SK-N-SH (cell line): ENCODE measurements around the gene UNC93A. TPM values are rescaled to one million over a fixed set of nuclear protein-coding genes. Genes with fewer than 3 reads are reported as not detected.

ENCODE experiments used
- CTCF ChIA-PET: fragments of 300-600, 350-600 bp; formaldehyde crosslinking; extraction: SDS; loops from one replicate; lab custom pipeline; 2021; lab: Yijun Ruan, JAX
- POLR2A ChIA-PET: fragments of 350-600 bp; sonication (Branson Sonifier 250); formaldehyde crosslinking; extraction: SDS; loops from one replicate; lab custom pipeline; 2020; ENCODE audit warnings: antibody characterized with exemption, inconsistent platforms; lab: Yijun Ruan, JAX
- DNase-seq: peaks from one replicate; pipeline ENCODE4 v3.0.0; 2012
- H2AFZ ChIP-seq: fragments of 200-600 bp; sonication (generic); 2 replicates; pipeline ENCODE4 v1.8.1; 2016; ENCODE audit warnings: antibody characterized with exemption, mild to moderate bottlenecking, low read depth
- H3F3A ChIP-seq: fragments of 200-600 bp; sonication (generic); replicated peaks from 2 replicates; pipeline ENCODE3; 2016; ENCODE audit warnings: antibody characterized with exemption, mild to moderate bottlenecking; ENCODE audit not compliant: insufficient read depth
- H3K27ac ChIP-seq, 2 experiments: fragments of 200-500 bp in 1 of 2; fragments of 200-600 bp in 1 of 2; sonication (Bioruptor generic) in 1 of 2; sonication (generic), shearing (Covaris generic) in 1 of 2; 2 replicates each; pipeline versions ENCODE4 v1.5.1 to v1.6.1; 2014 to 2016; ENCODE audit warnings: low read depth in 2 of 2, inconsistent platforms in 1 of 2, low read length in 1 of 2, mild to moderate bottlenecking in 1 of 2, mixed read lengths in 1 of 2
- H3K27me3 ChIP-seq: fragments of 200-600 bp; sonication (generic), shearing (Covaris generic); 2 replicates; pipeline ENCODE4 v1.6.1; 2016; ENCODE audit warnings: mixed run types; ENCODE audit not compliant: insufficient read depth
- H3K36me3 ChIP-seq, 2 experiments: fragments of 200-500 bp in 1 of 2; fragments of 200-600 bp in 1 of 2; sonication (Bioruptor generic) in 1 of 2; sonication (generic) in 1 of 2; replicated peaks in 1 of 2; 2 replicates each; pipeline versions ENCODE3 to v1.5.1; 2014 to 2016; ENCODE audit warnings: low read length in 1 of 2, mild to moderate bottlenecking in 1 of 2; ENCODE audit not compliant: insufficient read depth in 2 of 2, control insufficient read depth in 1 of 2
- H3K4me1 ChIP-seq, 2 experiments: fragments of 200-500 bp in 1 of 2; fragments of 200-600 bp in 1 of 2; sonication (Bioruptor generic) in 1 of 2; sonication (generic), shearing (Covaris generic) in 1 of 2; 2 replicates each; pipeline versions ENCODE4 v1.5.1 to v1.6.1; 2014 to 2016; ENCODE audit warnings: low read depth in 1 of 2, low read length in 1 of 2, mixed run types in 1 of 2; ENCODE audit not compliant: insufficient read depth in 2 of 2, control insufficient read depth in 1 of 2
- H3K4me2 ChIP-seq: fragments of 200-600 bp; sonication (generic), shearing (Covaris generic); 2 replicates; pipeline ENCODE4 v1.6.1; 2017; ENCODE audit warnings: mixed run types
- H3K4me3 ChIP-seq, 2 experiments: fragments of 200-500 bp in 1 of 2; fragments of 200-600 bp in 1 of 2; sonication (Bioruptor generic) in 1 of 2; sonication (generic), shearing (Covaris generic) in 1 of 2; 2 replicates each; pipeline versions ENCODE4 v1.5.1 to v1.8.1; 2014 to 2016; ENCODE audit warnings: low read depth in 2 of 2, inconsistent platforms in 1 of 2, low read length in 1 of 2, mild to moderate bottlenecking in 1 of 2, mixed read lengths in 1 of 2, moderate library complexity in 1 of 2
- H3K79me2 ChIP-seq: fragments of 200-600 bp; sonication (generic); 2 replicates; pipeline ENCODE4 v1.8.1; 2017; ENCODE audit warnings: mild to moderate bottlenecking; ENCODE audit not compliant: insufficient read depth
- H3K9ac ChIP-seq: fragments of 200-600 bp; sonication (generic); 2 replicates; pipeline ENCODE4 v1.6.1; 2017; ENCODE audit warnings: mixed run types
- H3K9me2 ChIP-seq: fragments of 200-600 bp; sonication (generic); 2 replicates; pipeline ENCODE4 v1.6.1; 2017; ENCODE audit warnings: mixed run types
- H3K9me3 ChIP-seq: fragments of 200-600 bp; sonication (generic); 2 replicates; pipeline ENCODE4 v1.6.1; 2017; ENCODE audit warnings: mixed run types, mild to moderate bottlenecking, moderate library complexity
- H4K20me1 ChIP-seq: fragments of 200-600 bp; sonication (generic); 2 replicates; pipeline ENCODE4 v1.6.1; 2017; ENCODE audit warnings: mild to moderate bottlenecking, mixed run types; ENCODE audit not compliant: insufficient read depth
- CHD2 ChIP-seq: fragments of 150-350 bp; IDR thresholded peaks from 2 replicates; pipeline ENCODE4 v1.6.1; 2018; ENCODE audit warnings: low read length; ENCODE audit not compliant: partially characterized antibody
- ELF1 ChIP-seq: IDR thresholded peaks from 2 replicates; pipeline ENCODE4 v1.4.0; 2012
- EP300 ChIP-seq, 2 experiments: IDR thresholded peaks; 2 replicates each; pipeline versions ENCODE4 v1.4.0 to v1.6.1; 2012; ENCODE audit warnings: borderline replicate concordance in 1 of 2, low read depth in 1 of 2, low read length in 1 of 2
- EZH2phosphoT487 ChIP-seq: fragments of 200-600 bp; sonication (generic); IDR thresholded peaks from 2 replicates; pipeline ENCODE4 v1.6.1; 2017; ENCODE audit warnings: low read depth, mixed run types, mild to moderate bottlenecking, antibody characterized with exemption, moderate library complexity, borderline replicate concordance
- FOSL2 ChIP-seq: IDR thresholded peaks from 2 replicates; pipeline ENCODE4 v1.4.0; 2012; ENCODE audit warnings: low read depth, mild to moderate bottlenecking, moderate library complexity, borderline replicate concordance
- FOXJ3 ChIP-seq: sonication (generic); formaldehyde crosslinking; IDR thresholded peaks from 2 replicates; pipeline ENCODE4 v1.5.1; 2020; ENCODE audit warnings: mild to moderate bottlenecking, missing genetic modification reagents
- GABPA ChIP-seq: IDR thresholded peaks from 2 replicates; pipeline ENCODE4 v1.4.0; 2012; ENCODE audit warnings: low read depth, mild to moderate bottlenecking
- GATA2 ChIP-seq: sonication (generic); formaldehyde crosslinking; IDR thresholded peaks from 2 replicates; pipeline ENCODE4 v1.5.0; 2020; ENCODE audit warnings: mild to moderate bottlenecking, missing genetic modification reagents
- JUND ChIP-seq: IDR thresholded peaks from 2 replicates; pipeline ENCODE4 v1.4.0; 2012
- MEF2A ChIP-seq: IDR thresholded peaks from 2 replicates; pipeline ENCODE4 v1.4.0; 2012; ENCODE audit warnings: low read depth, borderline replicate concordance
- NFIC ChIP-seq: IDR thresholded peaks from 2 replicates; pipeline ENCODE4 v1.4.0; 2012; ENCODE audit warnings: borderline replicate concordance
- NRF1 ChIP-seq: IDR thresholded peaks from 2 replicates; pipeline ENCODE4 v1.6.1; 2012; ENCODE audit warnings: low read depth, mild to moderate bottlenecking, low read length
- RAD21 ChIP-seq: IDR thresholded peaks from 2 replicates; pipeline ENCODE4 v1.6.1; 2012; ENCODE audit warnings: mild to moderate bottlenecking, low read length
- RXRA ChIP-seq: IDR thresholded peaks from 2 replicates; pipeline ENCODE4 v1.4.0; 2012; ENCODE audit warnings: low read depth, mild to moderate bottlenecking, borderline replicate concordance
- TEAD4 ChIP-seq: IDR thresholded peaks from 2 replicates; pipeline ENCODE4 v1.4.0; 2012; ENCODE audit warnings: mild to moderate bottlenecking, borderline replicate concordance; ENCODE audit not compliant: insufficient read depth
- WGBS: methylation state at CpG from one replicate; pipeline ENCODE4 v1.1.6; 2017; ENCODE audit warnings: low lambda C conversion rate; 5-methylcytosine and 5-hydroxymethylcytosine counted together
- polyA plus RNA-seq, 3 experiments: library from polyadenylated mRNA; depleted of rRNA; stranded (reverse); fragments of >200 nt; gene quantifications; 2 replicates each; pipeline ENCODE4 v1.2.3, GENCODE V29; 2012
- TF ChIP-seq, protein P1 (sequence below): IDR thresholded peaks from 2 replicates; pipeline ENCODE4; 2012
- TF ChIP-seq, protein P2 (sequence below): fragments of 200-600 bp; sonication (generic); IDR thresholded peaks from 2 replicates; pipeline ENCODE4 v1.6.1; 2017; ENCODE audit warnings: antibody characterized with exemption, mild to moderate bottlenecking, moderate library complexity
- TF ChIP-seq, protein P3 (sequence below): IDR thresholded peaks from 2 replicates; pipeline ENCODE4 v1.4.0; 2012; ENCODE audit warnings: low read depth, borderline replicate concordance
- TF ChIP-seq, protein P4 (sequence below): IDR thresholded peaks from 2 replicates; pipeline ENCODE4 v1.4.0; 2012; ENCODE audit warnings: low read depth, borderline replicate concordance
- TF ChIP-seq, protein P5 (sequence below): IDR thresholded peaks from 2 replicates; pipeline ENCODE4 v1.4.0; 2012; ENCODE audit warnings: low read depth
- TF ChIP-seq, protein P6 (sequence below): fragments of 150-350 bp; IDR thresholded peaks from 2 replicates; pipeline ENCODE4 v1.6.1; 2017; ENCODE audit warnings: antibody characterized with exemption, low read length, low read depth, borderline replicate concordance

UNC93A gene
- polyA plus RNA-seq, 1 of the 3 experiments (the other 2 are of a cell fraction) = not detected

DNA sequence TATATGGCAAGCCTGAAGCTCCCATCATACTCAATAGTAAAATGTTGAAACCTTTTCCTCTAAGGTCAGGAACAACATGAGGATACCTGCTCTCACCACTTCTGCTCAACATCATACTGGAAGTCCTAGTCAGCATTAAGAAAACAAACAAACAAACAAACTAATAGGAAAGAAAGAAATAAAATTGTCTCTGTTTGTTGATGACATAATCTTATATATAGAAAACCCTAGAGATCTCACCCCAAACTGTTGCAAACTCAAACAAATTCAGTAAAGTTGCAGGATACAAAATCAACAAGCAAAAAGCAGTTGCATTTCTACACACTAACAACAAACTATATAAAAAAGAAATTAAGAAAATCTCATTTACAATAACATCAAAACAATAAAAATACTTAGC lies 54.2 kb downstream of the UNC93A start:
- H3K36me3 ChIP-seq = no peaks in the 10 kb centered on the region
- H3K9ac ChIP-seq = no peak overlapping the region
- no peaks in the 10 kb centered on the region for H3K27me3 ChIP-seq
- H3K27ac ChIP-seq = no peak overlapping the region
- CTCF ChIA-PET = no interaction called here
- TF ChIP-seq EP300 (IDR thresholded peaks at IDR 0.05; ENCODE audit: borderline replicate concordance in 1 of 2, low read depth in 1 of 2, low read length in 1 of 2) (no peak), TEAD4 (no peak), GABPA (no peak), ELF1 (no peak), FOSL2 (no peak), JUND (no peak), RXRA (no peak), GATA2 (CRISPR knock-in tag) (no peak), NFIC (no peak)
- TF ChIP-seq, protein P1, sequence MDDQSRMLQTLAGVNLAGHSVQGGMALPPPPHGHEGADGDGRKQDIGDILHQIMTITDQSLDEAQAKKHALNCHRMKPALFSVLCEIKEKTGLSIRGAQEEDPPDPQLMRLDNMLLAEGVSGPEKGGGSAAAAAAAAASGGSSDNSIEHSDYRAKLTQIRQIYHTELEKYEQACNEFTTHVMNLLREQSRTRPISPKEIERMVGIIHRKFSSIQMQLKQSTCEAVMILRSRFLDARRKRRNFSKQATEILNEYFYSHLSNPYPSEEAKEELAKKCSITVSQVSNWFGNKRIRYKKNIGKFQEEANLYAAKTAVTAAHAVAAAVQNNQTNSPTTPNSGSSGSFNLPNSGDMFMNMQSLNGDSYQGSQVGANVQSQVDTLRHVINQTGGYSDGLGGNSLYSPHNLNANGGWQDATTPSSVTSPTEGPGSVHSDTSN = no peak
- TF ChIP-seq, protein P2, sequence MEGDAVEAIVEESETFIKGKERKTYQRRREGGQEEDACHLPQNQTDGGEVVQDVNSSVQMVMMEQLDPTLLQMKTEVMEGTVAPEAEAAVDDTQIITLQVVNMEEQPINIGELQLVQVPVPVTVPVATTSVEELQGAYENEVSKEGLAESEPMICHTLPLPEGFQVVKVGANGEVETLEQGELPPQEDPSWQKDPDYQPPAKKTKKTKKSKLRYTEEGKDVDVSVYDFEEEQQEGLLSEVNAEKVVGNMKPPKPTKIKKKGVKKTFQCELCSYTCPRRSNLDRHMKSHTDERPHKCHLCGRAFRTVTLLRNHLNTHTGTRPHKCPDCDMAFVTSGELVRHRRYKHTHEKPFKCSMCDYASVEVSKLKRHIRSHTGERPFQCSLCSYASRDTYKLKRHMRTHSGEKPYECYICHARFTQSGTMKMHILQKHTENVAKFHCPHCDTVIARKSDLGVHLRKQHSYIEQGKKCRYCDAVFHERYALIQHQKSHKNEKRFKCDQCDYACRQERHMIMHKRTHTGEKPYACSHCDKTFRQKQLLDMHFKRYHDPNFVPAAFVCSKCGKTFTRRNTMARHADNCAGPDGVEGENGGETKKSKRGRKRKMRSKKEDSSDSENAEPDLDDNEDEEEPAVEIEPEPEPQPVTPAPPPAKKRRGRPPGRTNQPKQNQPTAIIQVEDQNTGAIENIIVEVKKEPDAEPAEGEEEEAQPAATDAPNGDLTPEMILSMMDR = no peak
- TF ChIP-seq, protein P3, sequence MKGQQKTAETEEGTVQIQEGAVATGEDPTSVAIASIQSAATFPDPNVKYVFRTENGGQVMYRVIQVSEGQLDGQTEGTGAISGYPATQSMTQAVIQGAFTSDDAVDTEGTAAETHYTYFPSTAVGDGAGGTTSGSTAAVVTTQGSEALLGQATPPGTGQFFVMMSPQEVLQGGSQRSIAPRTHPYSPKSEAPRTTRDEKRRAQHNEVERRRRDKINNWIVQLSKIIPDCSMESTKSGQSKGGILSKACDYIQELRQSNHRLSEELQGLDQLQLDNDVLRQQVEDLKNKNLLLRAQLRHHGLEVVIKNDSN = no peak
- TF ChIP-seq, all 33 proteins: peak for 0
- no peak overlapping the region for H3K4me3 ChIP-seq
- no peaks in the 10 kb centered on the region for H4K20me1 ChIP-seq
- no peaks in the 10 kb centered on the region for H3K9me2 ChIP-seq
- no peak overlapping the region for H2AFZ ChIP-seq
- H3K4me2 ChIP-seq = no peak overlapping the region
- H3K4me1 ChIP-seq = peaks cover 0 to 2% of the 10 kb centered on the region in 2 experiments; a peak in 1 of 4 replicates
- no peaks in the 10 kb centered on the region for H3K79me2 ChIP-seq
- no peak for DNase-seq
- H3K9me3 ChIP-seq = no peaks in the 10 kb centered on the region
- POLR2A ChIA-PET = no interaction called here
- H3F3A ChIP-seq = no peaks in the 10 kb centered on the region

DNA sequence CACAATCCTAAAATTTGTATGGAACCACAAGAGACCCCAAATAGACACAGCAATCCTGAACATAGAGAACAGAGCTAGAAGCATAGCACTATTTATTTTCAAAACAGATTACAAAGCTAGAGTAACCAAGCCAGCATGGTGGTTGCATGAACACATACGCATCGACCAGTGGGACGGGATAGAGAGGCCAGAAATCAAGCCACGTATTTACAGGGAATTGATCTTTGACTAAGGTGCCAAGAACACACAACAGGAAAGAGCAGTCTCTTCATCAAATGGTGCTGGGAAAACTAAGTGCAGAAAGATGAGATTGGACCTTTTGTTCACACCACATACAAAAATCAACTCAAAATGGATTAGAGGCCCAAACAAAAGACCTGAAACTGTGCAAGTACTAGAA lies 54.8 kb downstream of the UNC93A start:
- H3K79me2 ChIP-seq = no peaks in the 10 kb centered on the region
- WGBS = 58% methylated on average over 4 of the region's 4 CpGs
- CTCF ChIA-PET = no interaction called here
- H3K27me3 ChIP-seq = no peaks in the 10 kb centered on the region
- POLR2A ChIA-PET = no interaction called here
- H2AFZ ChIP-seq = no peak overlapping the region
- H3K4me2 ChIP-seq = no peak overlapping the region
- no peak overlapping the region for H3K9ac ChIP-seq
- no peak overlapping the region for H3K27ac ChIP-seq
- no peaks in the 10 kb centered on the region for H3F3A ChIP-seq
- no peak overlapping the region for H3K4me3 ChIP-seq
- H4K20me1 ChIP-seq = no peaks in the 10 kb centered on the region
- no peak for DNase-seq
- H3K4me1 ChIP-seq = peaks cover 0 to 6% of the 10 kb centered on the region in 2 experiments; a peak in 1 of 4 replicates
- H3K36me3 ChIP-seq = no peaks in the 10 kb centered on the region
- H3K9me3 ChIP-seq = no peaks in the 10 kb centered on the region
- no peaks in the 10 kb centered on the region for H3K9me2 ChIP-seq
- no peak for TF ChIP-seq GABPA
- no peak for TF ChIP-seq GATA2 (CRISPR knock-in tag)
- TF ChIP-seq FOXJ3 (CRISPR knock-in tag) = no peak
- TF ChIP-seq, protein P4, sequence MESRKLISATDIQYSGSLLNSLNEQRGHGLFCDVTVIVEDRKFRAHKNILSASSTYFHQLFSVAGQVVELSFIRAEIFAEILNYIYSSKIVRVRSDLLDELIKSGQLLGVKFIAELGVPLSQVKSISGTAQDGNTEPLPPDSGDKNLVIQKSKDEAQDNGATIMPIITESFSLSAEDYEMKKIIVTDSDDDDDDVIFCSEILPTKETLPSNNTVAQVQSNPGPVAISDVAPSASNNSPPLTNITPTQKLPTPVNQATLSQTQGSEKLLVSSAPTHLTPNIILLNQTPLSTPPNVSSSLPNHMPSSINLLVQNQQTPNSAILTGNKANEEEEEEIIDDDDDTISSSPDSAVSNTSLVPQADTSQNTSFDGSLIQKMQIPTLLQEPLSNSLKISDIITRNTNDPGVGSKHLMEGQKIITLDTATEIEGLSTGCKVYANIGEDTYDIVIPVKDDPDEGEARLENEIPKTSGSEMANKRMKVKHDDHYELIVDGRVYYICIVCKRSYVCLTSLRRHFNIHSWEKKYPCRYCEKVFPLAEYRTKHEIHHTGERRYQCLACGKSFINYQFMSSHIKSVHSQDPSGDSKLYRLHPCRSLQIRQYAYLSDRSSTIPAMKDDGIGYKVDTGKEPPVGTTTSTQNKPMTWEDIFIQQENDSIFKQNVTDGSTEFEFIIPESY = no peak
- no peak for TF ChIP-seq RXRA
- TF ChIP-seq, protein P3 = no peak
- no peak for TF ChIP-seq NRF1
- no peak for TF ChIP-seq CHD2
- TF ChIP-seq, protein P5, sequence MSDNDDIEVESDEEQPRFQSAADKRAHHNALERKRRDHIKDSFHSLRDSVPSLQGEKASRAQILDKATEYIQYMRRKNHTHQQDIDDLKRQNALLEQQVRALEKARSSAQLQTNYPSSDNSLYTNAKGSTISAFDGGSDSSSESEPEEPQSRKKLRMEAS = no peak
- TF ChIP-seq EZH2phosphoT487 = no peak
- TF ChIP-seq RAD21 = no peak
- TF ChIP-seq, protein P6, sequence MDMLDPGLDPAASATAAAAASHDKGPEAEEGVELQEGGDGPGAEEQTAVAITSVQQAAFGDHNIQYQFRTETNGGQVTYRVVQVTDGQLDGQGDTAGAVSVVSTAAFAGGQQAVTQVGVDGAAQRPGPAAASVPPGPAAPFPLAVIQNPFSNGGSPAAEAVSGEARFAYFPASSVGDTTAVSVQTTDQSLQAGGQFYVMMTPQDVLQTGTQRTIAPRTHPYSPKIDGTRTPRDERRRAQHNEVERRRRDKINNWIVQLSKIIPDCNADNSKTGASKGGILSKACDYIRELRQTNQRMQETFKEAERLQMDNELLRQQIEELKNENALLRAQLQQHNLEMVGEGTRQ = no peak
- no peak for TF ChIP-seq FOSL2
- no peak for TF ChIP-seq JUND
- TF ChIP-seq NFIC = no peak
- no peak for TF ChIP-seq MEF2A
